PC-9 (cell line): ENCODE results near the gene EIF3A. TPM values are rescaled to one million over a fixed set of nuclear protein-coding genes. Genes with fewer than 3 reads are reported as not detected.
A peak's percentile ranks its signal among the peaks of the same experiment; 100 is the strongest.
"Not testable (repeated sequence)": the region's sequence is repeated elsewhere in the genome, so short reads cannot be mapped to it uniquely, and the experiment has no call there.

Experiments
- BruUV-seq: library from RNA; stranded (reverse); fragments of 400-500 nt; replicated peaks from 2 replicates; lab custom pipeline; 2021; lab: Mats Ljungman, UMichigan
- CTCF ChIA-PET: fragments of 300-600 bp; sonication (Branson Sonifier 250); formaldehyde crosslinking; loops from one replicate; lab custom pipeline; 2022; ENCODE audit warnings: antibody characterized with exemption; lab: Charles Lee
- POLR2A ChIA-PET: fragments of 300-600 bp; sonication (Branson Sonifier 250); formaldehyde crosslinking; loops from one replicate; lab custom pipeline; 2022; ENCODE audit warnings: antibody characterized with exemption; ENCODE audit not compliant: unreplicated experiment; lab: Charles Lee
- DNase-seq, 2 experiments: peaks; one replicate each; pipeline versions ENCODE4 v3.0.0 to v3.0.0-alpha.2; 2015 to 2022; ENCODE audit warnings: mixed read lengths in 1 of 2
- H2AFZ ChIP-seq: fragments of 200-600 bp; sonication (generic); 2 replicates; pipeline ENCODE4 v1.8.1; 2017; ENCODE audit warnings: antibody characterized with exemption
- H3F3A ChIP-seq: fragments of 200-600 bp; sonication (generic); 2 replicates; pipeline ENCODE4 v1.8.1; 2017; ENCODE audit warnings: antibody characterized with exemption, mild to moderate bottlenecking, low read depth; ENCODE audit not compliant: insufficient read depth
- H3K27ac ChIP-seq: fragments of 200-600 bp; sonication (generic); 2 replicates; pipeline ENCODE4 v1.6.1; 2016; ENCODE audit warnings: mixed run types
- H3K27me3 ChIP-seq: fragments of 200-600 bp; sonication (generic); 2 replicates; pipeline ENCODE4 v1.6.1; 2016; ENCODE audit warnings: low read depth, mixed run types; ENCODE audit not compliant: insufficient read depth
- H3K36me3 ChIP-seq: fragments of 200-600 bp; sonication (generic); 2 replicates; pipeline ENCODE4 v1.6.1; 2016; ENCODE audit warnings: low read depth, mixed run types
- H3K4me1 ChIP-seq: fragments of 200-600 bp; sonication (generic); replicated peaks from 2 replicates; pipeline ENCODE4 v1.6.1; 2016; ENCODE audit warnings: mixed run types; ENCODE audit not compliant: insufficient read depth
- H3K4me2 ChIP-seq: fragments of 200-600 bp; sonication (generic); 2 replicates; pipeline ENCODE4 v1.6.1; 2017; ENCODE audit warnings: mixed run types
- H3K4me3 ChIP-seq: fragments of 200-600 bp; sonication (generic); 2 replicates; pipeline ENCODE4 v1.6.1; 2016; ENCODE audit warnings: mixed run types
- H3K79me2 ChIP-seq: fragments of 200-600 bp; sonication (generic); 2 replicates; pipeline ENCODE4 v1.6.1; 2017; ENCODE audit warnings: low read depth, mixed run types
- H3K9me2 ChIP-seq: fragments of 200-600 bp; sonication (generic); 2 replicates; pipeline ENCODE4 v1.8.1; 2017; ENCODE audit warnings: mild to moderate bottlenecking; ENCODE audit not compliant: insufficient read depth
- H3K9me3 ChIP-seq: fragments of 200-600 bp; sonication (generic); 2 replicates; pipeline ENCODE4 v1.8.1; 2016; ENCODE audit warnings: low read depth; ENCODE audit not compliant: insufficient read depth
- H4K20me1 ChIP-seq: fragments of 200-600 bp; sonication (generic); 2 replicates; pipeline ENCODE4 v1.8.1; 2017; ENCODE audit not compliant: insufficient read depth
- CTCF ChIP-seq: fragments of 200-600 bp; sonication (generic); conservative IDR thresholded peaks from 2 replicates; pipeline ENCODE4 v1.6.1; 2017; ENCODE audit warnings: mixed run types, antibody characterized with exemption, mild to moderate bottlenecking, moderate library complexity
- EZH2 ChIP-seq: fragments of 200-600 bp; sonication (generic); IDR thresholded peaks from 2 replicates; pipeline ENCODE4 v1.8.0; 2017; ENCODE audit warnings: antibody characterized with exemption, low read depth
- intact Hi-C: fragments of 100-400 bp; cut with micrococcal nuclease; formaldehyde crosslinking; loops from one replicate; pipeline ENCODE4 v1.10.0; 2022; ENCODE audit not compliant: unreplicated experiment
- total RNA-seq: library from RNA; stranded (reverse); gene quantifications from 2 replicates; pipeline ENCODE4 v1.2.3, GENCODE V29; 2021

Gene EIF3A
- total RNA-seq, 1 experiment from 2014 or later = 102 TPM

- peaks cover 5% of the 10 kb centered on the region; the same call in 1 of the 2 replicates for H3K36me3 ChIP-seq
- no peak within 1 kb of the TSS for H2AFZ ChIP-seq
- no peak for DNase-seq
- ChIA-PET POLR2A (interaction anchor here (0.5 to 0.7 kb wide), 2 partner anchors 29 to 436 kb away, joined by 5 to 41 read pairs; no protein-coding TSS in a partner anchor), CTCF (no interaction called here)
- TF ChIP-seq EZH2 = no peak
- no peak for TF ChIP-seq CTCF
- no peaks in the 10 kb centered on the region for H3K9me3 ChIP-seq
- H3K4me3 ChIP-seq = peak within 1 kb of the TSS; percentile 69
- peaks cover 22% of the 10 kb centered on the region for H4K20me1 ChIP-seq
- intact Hi-C loops = loop anchor here (5.0 kb wide), 3 partner anchors 233 to 463 kb away; no protein-coding TSS in a partner anchor
- peaks cover 38% of the 10 kb centered on the region; the same call in 1 of the 2 replicates for H3F3A ChIP-seq
- H3K79me2 ChIP-seq = peaks cover 33% of the 10 kb centered on the region
- no peaks in the 10 kb centered on the region for H3K27me3 ChIP-seq
- peak within 1 kb of the TSS; percentile 87 for H3K4me2 ChIP-seq
- H3K9me2 ChIP-seq = no peaks in the 10 kb centered on the region
- no TSS peak for BruUV-seq
- H3K4me1 ChIP-seq = peaks cover 39% of the 10 kb centered on the region
- no peak within 1 kb of the TSS for H3K27ac ChIP-seq
These were observed 50.8 kb downstream of the EIF3A start, which contains the start of gene NANOS1 for GRCh38 chr10:119029613-119030420. Gene NANOS1, plus strand, starts transcription at chr10:119029714. Its CDS starts 88 bp downstream, at chr10:119029802.

DNA sequence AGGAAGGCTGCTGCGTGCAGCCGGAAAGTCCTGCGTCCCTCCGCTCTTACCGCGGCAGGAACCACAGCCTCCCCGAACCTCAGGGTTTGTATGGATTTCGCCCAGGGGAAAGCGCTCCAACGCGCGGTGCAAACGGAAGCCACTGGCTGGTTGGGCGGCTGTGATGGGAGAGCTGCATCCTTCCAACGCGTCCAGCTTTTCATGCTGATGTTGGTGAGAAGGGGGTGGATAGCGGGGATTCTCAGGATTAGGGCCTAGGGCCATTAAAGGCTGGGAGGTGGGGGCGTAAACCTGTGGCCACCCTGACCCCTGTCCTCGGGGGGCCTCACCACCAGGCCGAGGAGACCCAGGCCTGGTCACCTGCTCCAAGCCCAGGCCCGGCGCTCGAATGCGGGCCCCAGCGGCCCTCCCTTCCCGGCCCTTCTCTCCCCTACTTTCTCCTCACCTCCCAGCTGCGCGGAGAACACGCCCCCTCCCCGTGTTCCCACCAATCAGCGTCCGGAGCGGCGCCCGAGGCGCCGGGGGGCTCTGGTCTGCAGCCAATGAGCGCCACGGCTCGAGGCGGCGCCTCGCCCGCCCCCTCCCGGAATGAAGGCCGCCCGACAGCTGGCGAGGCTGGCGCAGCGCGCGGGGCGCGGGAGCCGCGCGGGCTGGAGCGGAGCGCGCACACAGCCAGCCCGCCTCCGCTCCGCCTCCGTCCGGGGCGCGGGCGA lies 51.6 kb downstream of the EIF3A start:
- H3K36me3 ChIP-seq = peaks cover 5% of the 10 kb centered on the region; the same call in 1 of the 2 replicates
- peak overlapping the region; percentile 55; the same call in 1 of the 2 replicates for H3K4me2 ChIP-seq
- peaks cover 18% of the 10 kb centered on the region for H4K20me1 ChIP-seq
- CTCF ChIA-PET = no interaction called here
- peak; percentile 58 to 79 for DNase-seq
- H3K79me2 ChIP-seq = peaks cover 27% of the 10 kb centered on the region
- peaks cover 31% of the 10 kb centered on the region; the same call in 1 of the 2 replicates for H3F3A ChIP-seq
- H3K27ac ChIP-seq = no peak overlapping the region
- BruUV-seq = no TSS peak
- intact Hi-C loops = loop anchor here (5.0 kb wide), 2 partner anchors 232 to 272 kb away; no protein-coding TSS in a partner anchor
- POLR2A ChIA-PET = interaction anchor here (0.5 to 0.7 kb wide), 2 partner anchors 28 to 437 kb away, joined by 5 to 41 read pairs; no protein-coding TSS in a partner anchor
- H3K9me3 ChIP-seq = no peaks in the 10 kb centered on the region
- no peak overlapping the region for H2AFZ ChIP-seq
- H3K4me3 ChIP-seq = peak overlapping the region; percentile 26; the same call in 1 of the 2 replicates
- H3K27me3 ChIP-seq = no peaks in the 10 kb centered on the region
- TF ChIP-seq EZH2 = no peak
- no peak; the same call in 1 of the 2 replicates for TF ChIP-seq CTCF
- no peaks in the 10 kb centered on the region for H3K9me2 ChIP-seq
- peaks cover 46% of the 10 kb centered on the region for H3K4me1 ChIP-seq

DNA sequence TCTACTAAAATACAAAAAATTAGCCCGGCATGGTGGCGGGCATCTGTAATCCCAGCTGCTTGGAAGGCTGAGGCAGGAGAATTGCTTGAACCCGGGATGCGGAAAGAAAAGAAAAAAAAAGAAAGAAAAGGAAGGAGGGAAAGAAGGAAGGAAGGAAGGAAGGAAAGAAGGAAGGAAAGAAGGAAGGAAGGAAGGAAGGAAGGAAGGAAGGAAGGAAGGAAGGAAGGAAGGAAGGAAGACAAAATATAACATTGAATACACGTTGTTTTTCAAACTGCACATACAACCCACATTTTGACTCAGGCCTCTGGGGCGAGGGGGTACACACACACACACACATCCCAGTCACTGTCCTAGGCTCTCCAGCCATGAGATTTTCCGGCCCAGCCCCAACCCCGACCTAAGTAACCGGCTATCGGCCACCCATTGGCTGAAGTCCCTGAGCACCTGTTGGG lies 52.1 kb downstream of the EIF3A start:
- H2AFZ ChIP-seq, DNase-seq, CTCF ChIA-PET, POLR2A ChIA-PET, H3K4me3 ChIP-seq, H3K27me3 ChIP-seq, H3K9me2 ChIP-seq, H3K36me3 ChIP-seq, BruUV-seq, H3K9me3 ChIP-seq, H3K27ac ChIP-seq, H3K4me2 ChIP-seq: not testable (repeated sequence)
- intact Hi-C loops = loop anchor here (5.0 kb wide), 2 partner anchors 231 to 271 kb away; no protein-coding TSS in a partner anchor
- peaks cover 33% of the 10 kb centered on the region for H3F3A ChIP-seq
- peaks cover 51% of the 10 kb centered on the region for H3K4me1 ChIP-seq
- peaks cover 24% of the 10 kb centered on the region for H3K79me2 ChIP-seq
- H4K20me1 ChIP-seq = peaks cover 18% of the 10 kb centered on the region
